Tibial artery (tissue), 4 donors: Measurements from ENCODE around the gene ENGASE.
A peak's percentile ranks its signal among the peaks of the same experiment; 100 is the strongest.

Experiments used
- DNase-seq, 2 donors: peaks; one replicate each; pipeline ENCODE4 v3.0.0-alpha.2; 2019
- H3K27ac ChIP-seq, 2 donors: fragments of 200-600 bp; sonication (generic) in 1 of 2; 1 replicate in 1 of 2; 2 replicates in 1 of 2; pipeline ENCODE4 v1.5.1; 2018 to 2019; ENCODE audit warnings: mild to moderate bottlenecking in 1 of 2
- H3K27me3 ChIP-seq, 2 donors: fragments of 200-600 bp; sonication (generic) in 1 of 2; one replicate each; pipeline versions ENCODE4 v1.5.1 to v1.6.0; 2016 to 2019
- H3K36me3 ChIP-seq, 3 donors: fragments of 200-600 bp; sonication (generic) in 2 of 3; one replicate each; pipeline ENCODE4 v1.5.1; 2016 to 2019; ENCODE audit warnings: mild to moderate bottlenecking in 2 of 3
- H3K4me1 ChIP-seq, 4 donors: fragments of 200-600 bp; sonication (generic) in 2 of 4; 1 replicate in 3 of 4; 2 replicates in 1 of 4; pipeline ENCODE4 v1.5.1; 2016 to 2019
- H3K4me3 ChIP-seq, 2 donors: fragments of 200-600 bp; sonication (generic) in 1 of 2; 1 replicate in 1 of 2; 2 replicates in 1 of 2; pipeline ENCODE4 v1.5.1; 2018 to 2019; ENCODE audit warnings: mild to moderate bottlenecking in 2 of 2
- H3K9me3 ChIP-seq, 3 donors: fragments of 200-600 bp; sonication (generic) in 1 of 3; one replicate each; pipeline ENCODE4 v1.5.1; 2016 to 2019
- CTCF ChIP-seq, 2 experiments: fragments of 200-600 bp in 1 of 2; fragments of 450-650 bp in 1 of 2; IDR thresholded peaks; one replicate each; pipeline ENCODE4 v1.5.1; 2017 to 2019; ENCODE audit warnings: antibody characterized with exemption in 2 of 2, mild to moderate bottlenecking in 1 of 2, moderate library complexity in 1 of 2
- intact Hi-C: fragments of 100-400 bp; cut with DNase I; formaldehyde crosslinking; loops from one replicate; pipeline ENCODE4 v1.15.0; 2023; ENCODE audit warnings: low total_unique reads

Gene ENGASE

GRCh38 chr17:79036596-79036995 lies 38.0 kb upstream of the ENGASE start:
- H3K9me3 ChIP-seq, result no peaks in the 10 kb centered on the region
- TF ChIP-seq CTCF (IDR thresholded peaks at IDR 0.05), result no peak
- peaks cover 0 to 13% (median 4%) of the 10 kb centered on the region in 3 donors for H3K36me3 ChIP-seq
- no peak overlapping the region for H3K4me3 ChIP-seq
- DNase-seq, result peak in 1 of 2 donors; percentile 71
- H3K27me3 ChIP-seq, result no peaks in the 10 kb centered on the region
- peak overlapping the region; percentile 35 to 49 for H3K27ac ChIP-seq
- H3K4me1 ChIP-seq, result peaks cover 0 to 83% (median 52%) of the 10 kb centered on the region in 4 donors
- intact Hi-C loops, result no loop called here

GRCh38 chr17:79038545-79039135 lies 36.0 kb upstream of the ENGASE start:
- peak overlapping the region; percentile 45 to 54 for H3K27ac ChIP-seq
- DNase-seq, result peak; percentile 84 to 87

GRCh38 chr17:79039171-79039570 lies 35.5 kb upstream of the ENGASE start:
- TF ChIP-seq CTCF (IDR thresholded peaks at IDR 0.05), result no peak
- no peak overlapping the region for H3K4me3 ChIP-seq
- H3K9me3 ChIP-seq, result no peaks in the 10 kb centered on the region
- H3K27me3 ChIP-seq, result no peaks in the 10 kb centered on the region
- peak in 1 of 2 donors; percentile 64 for DNase-seq
- peaks cover 0 to 15% (median 13%) of the 10 kb centered on the region in 3 donors for H3K36me3 ChIP-seq
- H3K27ac ChIP-seq, result peak overlapping the region; percentile 45 to 54
- H3K4me1 ChIP-seq, result peaks cover 0 to 69% (median 49%) of the 10 kb centered on the region in 4 donors
- intact Hi-C loops, result no loop called here

More at GRCh38 chr17:79038545-79039135, 36.0 kb upstream of the ENGASE start:
- H3K36me3 ChIP-seq, result peaks cover 0 to 9% (median 9%) of the 10 kb centered on the region in 3 donors
- no peak overlapping the region for H3K4me3 ChIP-seq
- no peaks in the 10 kb centered on the region for H3K27me3 ChIP-seq
- TF ChIP-seq CTCF (IDR thresholded peaks at IDR 0.05), result no peak
- intact Hi-C loops, result no loop called here
- no peaks in the 10 kb centered on the region for H3K9me3 ChIP-seq
- H3K4me1 ChIP-seq, result peaks cover 0 to 75% (median 54%) of the 10 kb centered on the region in 4 donors

GRCh38 chr17:79039886-79040285 lies 34.7 kb upstream of the ENGASE start:
- H3K27ac ChIP-seq, result no peak overlapping the region
- no peaks in the 10 kb centered on the region for H3K27me3 ChIP-seq
- H3K4me3 ChIP-seq, result no peak overlapping the region
- peaks cover 4 to 22% (median 20%) of the 10 kb centered on the region in 3 donors for H3K36me3 ChIP-seq
- H3K4me1 ChIP-seq, result peaks cover 0 to 63% (median 42%) of the 10 kb centered on the region in 4 donors
- TF ChIP-seq CTCF (IDR thresholded peaks at IDR 0.05), result no peak
- intact Hi-C loops, result no loop called here
- no peaks in the 10 kb centered on the region for H3K9me3 ChIP-seq
- DNase-seq, result no peak

- Histone ChIP-seq H3K27ac (peak overlapping the region in 1 of 2 donors; percentile 35), H3K9me3 (no peaks in the 10 kb centered on the region), H3K4me3 (no peak overlapping the region), H3K4me1 (peaks cover 0 to 63% (median 41%) of the 10 kb centered on the region in 4 donors), H3K36me3 (peaks cover 4 to 24% (median 23%) of the 10 kb centered on the region in 3 donors), H3K27me3 (no peaks in the 10 kb centered on the region)
- DNase-seq, result no peak
- intact Hi-C loops, result no loop called here
- TF ChIP-seq CTCF (IDR thresholded peaks at IDR 0.05), result no peak
Measured at GRCh38 chr17:79041041-79041570, 33.5 kb upstream of the ENGASE start.
